ENCODE measurements around the gene THSD8.

Gene THSD8

GRCh38 chr19:12847159-12848139, 45.6 kb downstream of the THSD8 start:
- H3K4me1 ChIP-seq: peaks cover 5% of the 10 kb centered on the region; the same call in 1 of the 2 replicates
- H3K27ac ChIP-seq: no peak overlapping the region
- no peaks in the 10 kb centered on the region for H3K36me3 ChIP-seq
- H3K9ac ChIP-seq: no peak overlapping the region
- H3K4me3 ChIP-seq: peak overlapping the region; percentile 52
- H3K9me3 ChIP-seq: no peaks in the 10 kb centered on the region
- peaks cover 31% of the 10 kb centered on the region for H3K27me3 ChIP-seq
- no peak for TF ChIP-seq Cebpa-rat (IDR thresholded peaks at IDR 0.05)
- no peaks in the 10 kb centered on the region for H4K20me1 ChIP-seq
- H3K4me2 ChIP-seq: peak overlapping the region; percentile 81
